ENCODE measurements around the gene HTR4.

DNA sequence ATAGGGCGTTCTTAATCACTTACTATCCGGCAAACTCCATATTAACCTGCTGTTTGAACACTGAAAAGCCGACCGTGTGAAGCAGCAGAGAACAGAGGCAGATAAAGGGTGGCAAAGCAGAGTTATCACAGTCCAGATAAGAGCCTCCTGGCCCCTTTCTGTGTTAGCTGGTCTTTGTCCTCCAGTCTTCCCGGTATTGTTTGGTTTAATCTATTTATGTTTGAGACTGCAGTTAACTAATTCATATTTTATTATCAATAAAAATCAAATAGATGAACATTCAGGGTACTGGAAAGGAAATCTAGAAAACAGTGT is 6.0 kb upstream of the HTR4 start:
- no peak for TF ChIP-seq EZH2 (IDR thresholded peaks at IDR 0.05)
- TF ChIP-seq, protein P1, sequence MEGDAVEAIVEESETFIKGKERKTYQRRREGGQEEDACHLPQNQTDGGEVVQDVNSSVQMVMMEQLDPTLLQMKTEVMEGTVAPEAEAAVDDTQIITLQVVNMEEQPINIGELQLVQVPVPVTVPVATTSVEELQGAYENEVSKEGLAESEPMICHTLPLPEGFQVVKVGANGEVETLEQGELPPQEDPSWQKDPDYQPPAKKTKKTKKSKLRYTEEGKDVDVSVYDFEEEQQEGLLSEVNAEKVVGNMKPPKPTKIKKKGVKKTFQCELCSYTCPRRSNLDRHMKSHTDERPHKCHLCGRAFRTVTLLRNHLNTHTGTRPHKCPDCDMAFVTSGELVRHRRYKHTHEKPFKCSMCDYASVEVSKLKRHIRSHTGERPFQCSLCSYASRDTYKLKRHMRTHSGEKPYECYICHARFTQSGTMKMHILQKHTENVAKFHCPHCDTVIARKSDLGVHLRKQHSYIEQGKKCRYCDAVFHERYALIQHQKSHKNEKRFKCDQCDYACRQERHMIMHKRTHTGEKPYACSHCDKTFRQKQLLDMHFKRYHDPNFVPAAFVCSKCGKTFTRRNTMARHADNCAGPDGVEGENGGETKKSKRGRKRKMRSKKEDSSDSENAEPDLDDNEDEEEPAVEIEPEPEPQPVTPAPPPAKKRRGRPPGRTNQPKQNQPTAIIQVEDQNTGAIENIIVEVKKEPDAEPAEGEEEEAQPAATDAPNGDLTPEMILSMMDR (IDR thresholded peaks at IDR 0.05): no peak
- no peak for TF ChIP-seq EZH2phosphoT487 (IDR thresholded peaks at IDR 0.05)

Data from neural progenitor cell (in vitro differentiated cells).